PC-9 (cell line): Measurements from ENCODE around the gene RUNX2.

Experiments
- EZH2 ChIP-seq: fragments of 200-600 bp; sonication (generic); IDR thresholded peaks from 2 replicates; pipeline ENCODE4 v1.8.0; 2017; ENCODE audit warnings: antibody characterized with exemption, low read depth
- TF ChIP-seq, protein P1 (sequence below): fragments of 200-600 bp; sonication (generic); conservative IDR thresholded peaks from 2 replicates; pipeline ENCODE4 v1.6.1; 2017; ENCODE audit warnings: mixed run types, antibody characterized with exemption, mild to moderate bottlenecking, moderate library complexity

DNA sequence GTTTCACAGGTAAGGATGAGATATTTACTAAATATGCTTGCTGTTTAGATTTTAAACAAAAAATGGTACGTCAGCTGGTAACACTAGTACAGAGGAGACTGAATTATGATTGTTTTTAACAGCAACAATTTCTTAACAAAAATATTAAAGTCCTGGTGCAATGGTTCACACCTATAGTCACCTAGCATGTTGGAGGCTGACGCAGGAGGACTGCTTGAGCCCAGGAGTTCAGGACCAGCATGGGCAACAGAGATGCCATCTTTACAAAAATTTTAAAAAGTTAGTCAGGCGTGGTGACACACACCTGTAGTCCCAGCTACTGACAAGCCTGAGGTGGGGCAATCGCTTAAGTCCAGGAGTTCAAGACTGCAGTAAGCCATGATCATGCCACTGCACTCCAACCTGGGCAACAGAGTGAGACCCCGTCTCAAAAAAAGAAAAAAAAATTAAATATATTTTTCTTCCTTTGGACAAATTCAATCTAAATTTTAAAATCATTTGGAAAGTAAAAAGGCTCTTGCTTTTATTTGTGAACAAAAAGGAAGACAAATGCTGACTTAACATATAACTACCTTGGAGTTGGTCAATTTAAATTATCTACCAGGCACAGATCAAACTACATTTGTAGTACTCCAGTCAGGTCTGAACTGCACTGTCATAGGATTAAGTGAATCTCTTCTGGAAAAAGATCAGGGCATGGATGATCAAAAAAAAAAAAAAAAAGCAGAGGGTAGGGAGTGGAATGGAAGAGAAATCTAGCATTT lies 38.2 kb upstream of the RUNX2 start:
- no peak for TF ChIP-seq EZH2
- TF ChIP-seq, protein P1, sequence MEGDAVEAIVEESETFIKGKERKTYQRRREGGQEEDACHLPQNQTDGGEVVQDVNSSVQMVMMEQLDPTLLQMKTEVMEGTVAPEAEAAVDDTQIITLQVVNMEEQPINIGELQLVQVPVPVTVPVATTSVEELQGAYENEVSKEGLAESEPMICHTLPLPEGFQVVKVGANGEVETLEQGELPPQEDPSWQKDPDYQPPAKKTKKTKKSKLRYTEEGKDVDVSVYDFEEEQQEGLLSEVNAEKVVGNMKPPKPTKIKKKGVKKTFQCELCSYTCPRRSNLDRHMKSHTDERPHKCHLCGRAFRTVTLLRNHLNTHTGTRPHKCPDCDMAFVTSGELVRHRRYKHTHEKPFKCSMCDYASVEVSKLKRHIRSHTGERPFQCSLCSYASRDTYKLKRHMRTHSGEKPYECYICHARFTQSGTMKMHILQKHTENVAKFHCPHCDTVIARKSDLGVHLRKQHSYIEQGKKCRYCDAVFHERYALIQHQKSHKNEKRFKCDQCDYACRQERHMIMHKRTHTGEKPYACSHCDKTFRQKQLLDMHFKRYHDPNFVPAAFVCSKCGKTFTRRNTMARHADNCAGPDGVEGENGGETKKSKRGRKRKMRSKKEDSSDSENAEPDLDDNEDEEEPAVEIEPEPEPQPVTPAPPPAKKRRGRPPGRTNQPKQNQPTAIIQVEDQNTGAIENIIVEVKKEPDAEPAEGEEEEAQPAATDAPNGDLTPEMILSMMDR: no peak
